Ishikawa (cell line): ENCODE measurements around the gene CORIN.

Experiments
- CEBPB ChIP-seq: IDR thresholded peaks from 2 replicates; pipeline ENCODE4 v1.6.1; 2012
- CREB1 ChIP-seq: IDR thresholded peaks from 2 replicates; pipeline ENCODE4 v1.6.1; 2012; ENCODE audit warnings: low read depth
- EGR1 ChIP-seq: IDR thresholded peaks from 2 replicates; pipeline ENCODE4 v1.6.1; 2012
- EP300 ChIP-seq: IDR thresholded peaks from 2 replicates; pipeline ENCODE4 v1.6.1; 2012; ENCODE audit warnings: borderline replicate concordance
- FOXM1 ChIP-seq: IDR thresholded peaks from 2 replicates; pipeline ENCODE4 v1.6.1; 2012; ENCODE audit warnings: low read depth, borderline replicate concordance
- NFIC ChIP-seq: IDR thresholded peaks from 2 replicates; pipeline ENCODE4 v1.6.1; 2012
- RAD21 ChIP-seq: IDR thresholded peaks from 2 replicates; pipeline ENCODE4 v1.6.1; 2012; ENCODE audit warnings: low read depth
- TAF1 ChIP-seq: IDR thresholded peaks from 2 replicates; pipeline ENCODE4 v1.6.1; 2012; ENCODE audit warnings: low read depth, mild to moderate bottlenecking
- TCF12 ChIP-seq: IDR thresholded peaks from 2 replicates; pipeline ENCODE4 v1.6.1; 2012; ENCODE audit warnings: low read depth
- TEAD4 ChIP-seq: IDR thresholded peaks from 2 replicates; pipeline ENCODE4 v1.6.1; 2012
- YY1 ChIP-seq: IDR thresholded peaks from 2 replicates; pipeline ENCODE4 v1.6.1; 2012; ENCODE audit warnings: low read depth
- ZBTB7A ChIP-seq: IDR thresholded peaks from 2 replicates; pipeline ENCODE4 v1.6.1; 2012; ENCODE audit warnings: low read depth
- TF ChIP-seq, protein P1 (sequence below): IDR thresholded peaks from 2 replicates; pipeline ENCODE4 v1.6.1; 2012
- TF ChIP-seq, protein P2 (sequence below): IDR thresholded peaks from 2 replicates; pipeline ENCODE4 v1.6.1; 2012
- TF ChIP-seq, protein P3 (sequence below): IDR thresholded peaks from 2 replicates; pipeline ENCODE4 v1.6.1; 2012; ENCODE audit warnings: low read depth, mild to moderate bottlenecking

The CORIN gene

DNA sequence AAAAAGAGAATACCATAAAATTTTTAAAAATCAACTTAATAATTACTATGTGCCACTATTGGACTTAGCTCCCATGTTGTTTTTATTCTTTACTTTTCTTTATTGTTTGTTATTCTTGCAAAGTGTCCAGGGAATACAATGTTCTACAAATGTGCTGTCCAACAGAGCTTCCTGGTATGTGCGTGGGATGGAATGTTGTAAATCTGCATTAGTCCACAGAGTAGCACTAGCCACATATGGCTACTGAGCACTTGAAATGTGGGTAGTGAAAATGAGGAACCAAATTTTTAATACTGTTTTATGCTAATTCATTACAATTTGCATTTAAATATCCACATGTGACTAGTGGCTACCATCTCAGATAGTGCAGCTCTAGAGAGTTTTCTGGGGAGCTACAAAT is 14.3 kb upstream of the CORIN start:
- no peak for TF ChIP-seq YY1
- TF ChIP-seq TEAD4, result peak; percentile 56
- TF ChIP-seq EGR1, result peak; percentile 48
- no peak for TF ChIP-seq EP300

DNA sequence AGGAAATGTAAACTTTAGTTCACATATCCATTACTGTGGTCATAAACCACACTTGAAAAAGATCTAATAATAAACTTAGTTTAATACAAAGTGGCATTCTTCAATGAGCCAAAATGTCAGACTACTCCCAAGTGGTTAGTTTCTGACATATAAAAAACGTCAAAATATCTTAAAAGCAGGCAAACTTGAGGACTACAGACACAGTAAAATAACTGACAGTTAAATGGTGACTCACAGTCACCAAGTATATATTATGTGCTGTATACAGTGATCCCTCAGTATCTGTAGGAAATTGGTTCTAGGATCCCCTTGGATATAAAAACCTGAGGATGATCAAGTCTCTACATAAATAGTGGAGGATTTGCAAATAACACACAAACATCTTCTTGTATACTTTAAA is 11.6 kb upstream of the CORIN start:
- TF ChIP-seq ZBTB7A, result no peak
- TF ChIP-seq EGR1, result no peak
- no peak for TF ChIP-seq CREB1
- TF ChIP-seq TCF12, result no peak
- no peak for TF ChIP-seq TAF1
- no peak for TF ChIP-seq FOXM1
- no peak for TF ChIP-seq RAD21

DNA sequence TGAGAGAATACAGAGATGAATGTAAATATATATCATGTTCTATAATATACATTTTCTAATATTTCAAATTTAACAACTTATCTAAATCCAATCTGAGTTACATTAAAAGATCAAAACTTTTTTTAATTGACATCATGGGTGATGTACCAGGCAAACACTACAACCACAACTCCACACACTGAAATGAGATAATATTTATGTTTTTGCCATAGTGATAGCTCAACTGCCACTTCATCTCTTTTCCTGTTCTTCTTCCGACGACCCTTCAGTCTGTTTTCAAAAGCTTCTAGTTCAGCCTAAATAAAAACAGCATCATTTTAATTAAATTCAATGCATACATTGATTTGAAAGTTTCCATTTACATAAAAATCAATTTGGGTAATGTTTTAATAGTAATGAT is 10.2 kb upstream of the CORIN start:
- TF ChIP-seq NFIC (no peak), CREB1 (no peak), TAF1 (no peak), YY1 (no peak)
- TF ChIP-seq, protein P1, sequence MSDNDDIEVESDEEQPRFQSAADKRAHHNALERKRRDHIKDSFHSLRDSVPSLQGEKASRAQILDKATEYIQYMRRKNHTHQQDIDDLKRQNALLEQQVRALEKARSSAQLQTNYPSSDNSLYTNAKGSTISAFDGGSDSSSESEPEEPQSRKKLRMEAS, result no peak

DNA sequence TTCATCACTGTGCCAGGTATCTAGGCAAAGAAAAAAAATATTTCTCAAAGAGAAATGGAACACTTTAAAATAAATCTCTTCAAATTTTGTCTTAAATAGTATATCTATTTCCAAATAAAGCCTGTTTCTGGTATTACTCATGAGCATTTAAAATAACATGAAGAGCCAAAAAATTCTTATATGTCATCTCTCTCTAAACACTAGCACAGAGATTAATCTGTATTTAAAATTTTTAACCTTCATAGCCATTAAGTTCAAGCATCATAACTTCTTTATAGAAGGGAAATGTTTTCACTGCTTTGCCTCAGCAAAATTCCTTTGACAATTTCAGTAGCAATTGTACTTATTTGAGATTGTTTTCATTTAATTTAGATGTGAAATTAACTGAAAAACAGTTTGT is 5.1 kb upstream of the CORIN start:
- no peak for TF ChIP-seq TCF12
- no peak for TF ChIP-seq NFIC
- no peak for TF ChIP-seq CEBPB
- TF ChIP-seq EP300, result no peak
- no peak for TF ChIP-seq ZBTB7A
- TF ChIP-seq FOXM1, result no peak
- TF ChIP-seq EGR1, result no peak
- TF ChIP-seq CREB1, result no peak

DNA sequence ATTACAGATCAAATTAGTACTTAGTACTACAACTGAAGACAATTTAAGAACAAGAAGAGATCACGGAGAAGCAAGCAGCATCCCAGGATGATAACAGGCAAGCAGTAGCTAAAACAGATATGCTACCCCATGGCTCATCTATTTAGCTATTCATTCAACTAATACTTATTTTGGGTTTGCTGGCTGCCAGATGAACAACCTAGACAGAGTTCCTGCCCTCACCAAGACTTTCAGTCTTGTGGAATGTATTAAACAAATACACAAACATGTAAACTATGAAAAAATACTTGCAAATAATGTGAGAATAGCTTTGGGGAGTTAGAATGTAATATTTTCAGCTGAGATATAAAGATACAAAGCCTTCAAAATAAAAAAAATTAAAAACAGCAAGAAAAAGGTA is 2.4 kb upstream of the CORIN start:
- TF ChIP-seq YY1 (no peak), TAF1 (no peak), EGR1 (no peak), FOXM1 (no peak), NFIC (no peak)
- TF ChIP-seq, protein P1, result no peak

DNA sequence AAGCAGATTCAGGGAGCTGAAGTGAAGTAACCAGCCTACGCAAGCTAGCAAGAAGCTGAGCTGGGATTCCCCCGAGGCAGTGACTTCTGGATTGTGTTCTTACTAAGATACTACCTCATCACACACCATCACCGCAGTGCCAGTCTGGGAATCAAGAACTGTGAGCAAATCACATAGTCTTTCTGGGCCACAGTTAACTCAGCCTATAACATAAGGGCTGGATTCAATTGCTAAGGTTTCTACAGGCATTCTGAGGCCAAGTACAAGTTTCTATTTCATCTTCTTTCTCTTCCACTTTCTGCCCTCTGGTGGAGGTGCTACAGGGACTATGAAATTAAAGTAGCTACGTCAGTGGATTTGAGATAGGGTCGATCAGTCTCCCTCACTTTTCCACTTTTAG is 1.4 kb upstream of the CORIN start:
- TF ChIP-seq EP300 (no peak), EGR1 (no peak), TAF1 (no peak), CEBPB (no peak), YY1 (no peak), NFIC (no peak), CREB1 (no peak), FOXM1 (no peak), ZBTB7A (no peak), TCF12 (no peak), TEAD4 (no peak), RAD21 (no peak)
- TF ChIP-seq, protein P1, result no peak
- TF ChIP-seq, protein P2, sequence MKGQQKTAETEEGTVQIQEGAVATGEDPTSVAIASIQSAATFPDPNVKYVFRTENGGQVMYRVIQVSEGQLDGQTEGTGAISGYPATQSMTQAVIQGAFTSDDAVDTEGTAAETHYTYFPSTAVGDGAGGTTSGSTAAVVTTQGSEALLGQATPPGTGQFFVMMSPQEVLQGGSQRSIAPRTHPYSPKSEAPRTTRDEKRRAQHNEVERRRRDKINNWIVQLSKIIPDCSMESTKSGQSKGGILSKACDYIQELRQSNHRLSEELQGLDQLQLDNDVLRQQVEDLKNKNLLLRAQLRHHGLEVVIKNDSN, result no peak
- TF ChIP-seq, protein P3, sequence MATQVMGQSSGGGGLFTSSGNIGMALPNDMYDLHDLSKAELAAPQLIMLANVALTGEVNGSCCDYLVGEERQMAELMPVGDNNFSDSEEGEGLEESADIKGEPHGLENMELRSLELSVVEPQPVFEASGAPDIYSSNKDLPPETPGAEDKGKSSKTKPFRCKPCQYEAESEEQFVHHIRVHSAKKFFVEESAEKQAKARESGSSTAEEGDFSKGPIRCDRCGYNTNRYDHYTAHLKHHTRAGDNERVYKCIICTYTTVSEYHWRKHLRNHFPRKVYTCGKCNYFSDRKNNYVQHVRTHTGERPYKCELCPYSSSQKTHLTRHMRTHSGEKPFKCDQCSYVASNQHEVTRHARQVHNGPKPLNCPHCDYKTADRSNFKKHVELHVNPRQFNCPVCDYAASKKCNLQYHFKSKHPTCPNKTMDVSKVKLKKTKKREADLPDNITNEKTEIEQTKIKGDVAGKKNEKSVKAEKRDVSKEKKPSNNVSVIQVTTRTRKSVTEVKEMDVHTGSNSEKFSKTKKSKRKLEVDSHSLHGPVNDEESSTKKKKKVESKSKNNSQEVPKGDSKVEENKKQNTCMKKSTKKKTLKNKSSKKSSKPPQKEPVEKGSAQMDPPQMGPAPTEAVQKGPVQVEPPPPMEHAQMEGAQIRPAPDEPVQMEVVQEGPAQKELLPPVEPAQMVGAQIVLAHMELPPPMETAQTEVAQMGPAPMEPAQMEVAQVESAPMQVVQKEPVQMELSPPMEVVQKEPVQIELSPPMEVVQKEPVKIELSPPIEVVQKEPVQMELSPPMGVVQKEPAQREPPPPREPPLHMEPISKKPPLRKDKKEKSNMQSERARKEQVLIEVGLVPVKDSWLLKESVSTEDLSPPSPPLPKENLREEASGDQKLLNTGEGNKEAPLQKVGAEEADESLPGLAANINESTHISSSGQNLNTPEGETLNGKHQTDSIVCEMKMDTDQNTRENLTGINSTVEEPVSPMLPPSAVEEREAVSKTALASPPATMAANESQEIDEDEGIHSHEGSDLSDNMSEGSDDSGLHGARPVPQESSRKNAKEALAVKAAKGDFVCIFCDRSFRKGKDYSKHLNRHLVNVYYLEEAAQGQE, result no peak

DNA sequence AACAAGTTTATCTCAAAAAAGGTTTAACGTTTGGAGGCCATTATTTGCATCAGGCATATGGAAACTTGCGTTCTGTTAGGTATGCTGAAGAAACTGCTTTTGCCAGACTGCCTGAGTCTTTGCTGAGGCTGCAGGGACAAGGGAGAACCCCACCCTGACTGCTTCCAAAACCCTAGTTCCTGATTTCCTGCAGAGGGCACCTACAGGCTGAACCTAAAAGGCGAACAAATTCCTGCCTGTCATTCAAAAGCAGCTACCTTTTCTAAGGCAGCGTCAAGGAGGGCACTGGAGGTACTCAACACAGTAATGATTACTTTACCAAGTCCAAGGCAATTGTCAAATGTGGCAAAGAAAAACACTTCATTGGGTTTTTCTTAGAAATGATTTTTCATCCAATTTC is 578 bp upstream of the CORIN start:
- TF ChIP-seq TAF1 (no peak), FOXM1 (no peak), ZBTB7A (no peak), TEAD4 (no peak), CREB1 (no peak), EGR1 (no peak), CEBPB (no peak), EP300 (no peak), RAD21 (no peak), YY1 (no peak), NFIC (no peak), TCF12 (no peak)
- TF ChIP-seq, protein P3, result no peak
- TF ChIP-seq, protein P1, result no peak
- TF ChIP-seq, protein P2, result no peak
